CD14-positive monocyte (primary cell): ENCODE data around the gene DPYSL3. TPM values are rescaled to one million over a fixed set of nuclear protein-coding genes. Genes with fewer than 3 reads are reported as not detected.

ENCODE experiments used
- DNase-seq, 3 donors: peaks; one replicate each; pipeline ENCODE4 v3.0.0-alpha.2; 2011 to 2022
- H2AFZ ChIP-seq: 2 replicates; pipeline ENCODE4 v1.6.0; 2012; ENCODE audit warnings: mild to moderate bottlenecking, low read depth, low read length, inconsistent platforms; ENCODE audit not compliant: insufficient read depth, poor library complexity, severe bottlenecking
- H3K27ac ChIP-seq, 2 donors: 1 replicate in 1 of 2; 2 replicates in 1 of 2; pipeline ENCODE4 v1.5.1; 2012 to 2013; ENCODE audit warnings: low read length in 2 of 2, control low read depth in 1 of 2, inconsistent platforms in 1 of 2, low read depth in 1 of 2, mild to moderate bottlenecking in 1 of 2
- H3K27me3 ChIP-seq, 2 donors: one replicate each; pipeline versions ENCODE4 v1.6.0 to v1.6.1; 2011 to 2013; ENCODE audit warnings: low read length in 2 of 2; ENCODE audit not compliant: control insufficient read depth in 2 of 2, insufficient read depth in 2 of 2
- H3K36me3 ChIP-seq, 2 donors: replicated peaks in 1 of 2; 1 replicate in 1 of 2; 2 replicates in 1 of 2; pipeline versions ENCODE4 v1.5.1 to v1.6.1; 2012 to 2013; ENCODE audit warnings: low read length in 2 of 2, control low read depth in 1 of 2, inconsistent platforms in 1 of 2, mild to moderate bottlenecking in 1 of 2; ENCODE audit not compliant: insufficient read depth in 2 of 2, control insufficient read depth in 1 of 2
- H3K4me1 ChIP-seq, 2 donors: 1 replicate in 1 of 2; 2 replicates in 1 of 2; pipeline versions ENCODE4 v1.5.1 to v1.6.1; 2012 to 2013; ENCODE audit warnings: low read length in 2 of 2, control low read depth in 1 of 2, inconsistent platforms in 1 of 2, mild to moderate bottlenecking in 1 of 2, moderate library complexity in 1 of 2; ENCODE audit not compliant: insufficient read depth in 2 of 2, control insufficient read depth in 1 of 2
- H3K4me2 ChIP-seq: replicated peaks from 2 replicates; pipeline ENCODE3; 2012; ENCODE audit warnings: low read length, moderate library complexity, mild to moderate bottlenecking; ENCODE audit not compliant: poor library complexity, severe bottlenecking; ENCODE audit errors: extremely low read depth
- H3K4me3 ChIP-seq, 3 experiments: fragments of 200-600 bp in 1 of 3; sonication (generic) in 1 of 3; replicated peaks in 1 of 3; 1 replicate in 2 of 3; 2 replicates in 1 of 3; pipeline ENCODE4 v1.5.1; 2011 to 2013; ENCODE audit warnings: low read length in 3 of 3, mild to moderate bottlenecking in 3 of 3, control low read depth in 2 of 3, low read depth in 2 of 3, inconsistent platforms in 1 of 3, moderate library complexity in 1 of 3
- H3K79me2 ChIP-seq: 2 replicates; pipeline ENCODE4 v1.6.0; 2012; ENCODE audit warnings: mild to moderate bottlenecking, control low read depth, inconsistent platforms, low read length, moderate library complexity; ENCODE audit not compliant: insufficient read depth
- H3K9ac ChIP-seq: 2 replicates; pipeline ENCODE4 v1.6.0; 2017; ENCODE audit warnings: low read length, mild to moderate bottlenecking; ENCODE audit not compliant: insufficient read depth, poor library complexity, severe bottlenecking
- H3K9me3 ChIP-seq, 2 donors: replicated peaks in 1 of 2; 1 replicate in 1 of 2; 2 replicates in 1 of 2; pipeline versions ENCODE4 v1.5.1 to v1.6.1; 2012 to 2013; ENCODE audit warnings: low read length in 2 of 2, control low read depth in 1 of 2; ENCODE audit not compliant: control insufficient read depth in 1 of 2, insufficient read depth in 1 of 2
- H4K20me1 ChIP-seq: 2 replicates; pipeline ENCODE4 v1.6.0; 2012; ENCODE audit warnings: mild to moderate bottlenecking, low read length, control low read depth, moderate library complexity; ENCODE audit not compliant: insufficient read depth
- H3K27ac Mint-ChIP-seq, 7 donors: one replicate each; pipeline ENCODE4 v1.8.0; 2020; ENCODE audit warnings: mild to moderate bottlenecking in 7 of 7, mixed read lengths in 7 of 7, moderate library complexity in 6 of 7, inconsistent platforms in 2 of 7
- H3K27me3 Mint-ChIP-seq, 3 donors: one replicate each; pipeline ENCODE4 v1.8.0; 2021 to 2022; ENCODE audit warnings: low read depth in 3 of 3, mild to moderate bottlenecking in 3 of 3, mixed read lengths in 3 of 3, moderate library complexity in 3 of 3, inconsistent platforms in 1 of 3
- H3K36me3 Mint-ChIP-seq, 2 donors: one replicate each; pipeline ENCODE4 v1.8.0; 2020; ENCODE audit warnings: mixed read lengths in 2 of 2, inconsistent platforms in 1 of 2, mild to moderate bottlenecking in 1 of 2
- H3K4me1 Mint-ChIP-seq: one replicate; pipeline ENCODE4 v1.8.0; 2020; ENCODE audit warnings: mild to moderate bottlenecking, mixed read lengths
- H3K4me3 Mint-ChIP-seq, 2 donors: one replicate each; pipeline ENCODE4 v1.8.0; 2020; ENCODE audit warnings: mild to moderate bottlenecking in 2 of 2, mixed read lengths in 2 of 2, moderate library complexity in 1 of 2
- H3K9me3 Mint-ChIP-seq, 7 donors: one replicate each; pipeline ENCODE4 v1.8.0; 2020 to 2022; ENCODE audit warnings: mixed read lengths in 7 of 7, mild to moderate bottlenecking in 6 of 7, moderate library complexity in 6 of 7, inconsistent platforms in 2 of 7
- CTCF ChIP-seq: fragments of 200-600 bp; IDR thresholded peaks from one replicate; pipeline ENCODE4 v1.8.0; 2022; ENCODE audit warnings: antibody characterized with exemption, mild to moderate bottlenecking
- WGBS: methylation state at CpG from one replicate; pipeline ENCODE4 v1.1.5; 2013; ENCODE audit warnings: missing lambda C conversion rate; ENCODE audit not compliant: insufficient coverage; 5-methylcytosine and 5-hydroxymethylcytosine counted together
- intact Hi-C, 2 donors: fragments of 100-400 bp; cut with micrococcal nuclease; formaldehyde crosslinking; loops; one replicate each; pipeline versions ENCODE4 v1.15.0 to v1.15.1; 2023
- polyA plus RNA-seq, 3 donors: library from polyadenylated mRNA; depleted of rRNA in 1 of 3; unstranded in 2 of 3; stranded (reverse) in 1 of 3; fragments of 300-500 nt in 2 of 3; fragments of >200 nt in 1 of 3; fragmentation: Illumina TruSeq in 2 of 3; gene quantifications; 1 replicate in 2 of 3; 2 replicates in 1 of 3; pipeline ENCODE4 v1.2.3, GENCODE V29; 2012 to 2021

Gene DPYSL3
- polyA plus RNA-seq, 3 donors, result 0.05 TPM; not detected in 2

- no peaks in the 10 kb centered on the region for H3K4me1 ChIP-seq
- Mint-ChIP-seq H3K36me3 (no peaks in the 10 kb centered on the region), H3K4me1 (peaks cover 20% of the 10 kb centered on the region), H3K9me3 (no peaks in the 10 kb centered on the region), H3K27me3 (no peaks in the 10 kb centered on the region), H3K27ac (no peak overlapping the region), H3K4me3 (no peak overlapping the region)
- no peaks in the 10 kb centered on the region for H3K27me3 ChIP-seq
- no peak overlapping the region for H3K9ac ChIP-seq
- no peaks in the 10 kb centered on the region for H3K36me3 ChIP-seq
- TF ChIP-seq CTCF, result no peak
- H3K79me2 ChIP-seq, result no peaks in the 10 kb centered on the region
- H3K4me2 ChIP-seq, result no peak overlapping the region
- H2AFZ ChIP-seq, result no peak overlapping the region
- no peak for DNase-seq
- H3K27ac ChIP-seq, result no peak overlapping the region
- 0% methylated on average over 1 of the region's 1 CpG for WGBS
- H3K9me3 ChIP-seq, result no peaks in the 10 kb centered on the region
- intact Hi-C loops, result no loop called here
- no peaks in the 10 kb centered on the region for H4K20me1 ChIP-seq
- H3K4me3 ChIP-seq, result no peak overlapping the region
Measured at GRCh38 chr5:147427521-147428401, 82.1 kb downstream of the DPYSL3 start.

GRCh38 chr5:147426640-147427327, 83.1 kb downstream of the DPYSL3 start:
- H3K79me2 ChIP-seq, result no peaks in the 10 kb centered on the region
- H3K27ac ChIP-seq, result no peak overlapping the region
- H3K9ac ChIP-seq, result no peak overlapping the region
- no peaks in the 10 kb centered on the region for H3K36me3 Mint-ChIP-seq
- no peak overlapping the region for H2AFZ ChIP-seq
- H3K4me3 ChIP-seq, result no peak overlapping the region
- no peak overlapping the region for H3K27ac Mint-ChIP-seq
- peaks cover 0 to 2% (median 0%) of the 10 kb centered on the region in 7 donors for H3K9me3 Mint-ChIP-seq
- no peak for TF ChIP-seq CTCF
- DNase-seq, result no peak
- H3K4me3 Mint-ChIP-seq, result no peak overlapping the region
- no peaks in the 10 kb centered on the region for H3K36me3 ChIP-seq
- no peaks in the 10 kb centered on the region for H3K9me3 ChIP-seq
- H3K27me3 ChIP-seq, result no peaks in the 10 kb centered on the region
- no CpG with 5 or more reads among the region's 3 CpGs for WGBS
- peaks cover 20% of the 10 kb centered on the region for H3K4me1 Mint-ChIP-seq
- H3K4me1 ChIP-seq, result no peaks in the 10 kb centered on the region
- no peak overlapping the region for H3K4me2 ChIP-seq
- H3K27me3 Mint-ChIP-seq, result no peaks in the 10 kb centered on the region
- H4K20me1 ChIP-seq, result no peaks in the 10 kb centered on the region
- intact Hi-C loops, result no loop called here
